Measurements from ENCODE around the gene SLC25A26. TPM values are rescaled to one million over a fixed set of nuclear protein-coding genes. Genes with fewer than 3 reads are reported as not detected.

The SLC25A26 gene
- polyA plus RNA-seq, 1 donor (not counting 4 experiments of a cell fraction or from before 2014, with no cell fraction given) = 25.2 TPM

- Histone ChIP-seq H3K9me1 (ENCODE audit: control insufficient read depth, extremely low read depth, insufficient read depth, low read length) (peaks cover 2% of the 10 kb centered on the region), H3K79me2 (ENCODE audit: control insufficient read depth, insufficient read depth, low read length) (no peaks in the 10 kb centered on the region), H3K27me3 (ENCODE audit: control insufficient read depth, extremely low read depth, insufficient read depth, low read length) (peaks cover 8% of the 10 kb centered on the region), H3K9me3 (ENCODE audit: control insufficient read depth, low read depth, low read length) (no peaks in the 10 kb centered on the region), H2AFZ (ENCODE audit: control insufficient read depth, low read length) (no peak overlapping the region), H3K4me1 (ENCODE audit: control insufficient read depth, extremely low read depth, insufficient read depth, low read length) (peaks cover 4% of the 10 kb centered on the region), H3K4me3 (ENCODE audit: control insufficient read depth in 2 of 3, extremely low read depth in 1 of 3, insufficient read depth in 2 of 3, low read depth in 1 of 3, low read length in 3 of 3) (no peak overlapping the region), H4K20me1 (ENCODE audit: control insufficient read depth, extremely low read depth, insufficient read depth, low read length) (no peaks in the 10 kb centered on the region), H3K27ac (ENCODE audit: control insufficient read depth, insufficient read depth, low read length) (no peak overlapping the region), H3K36me3 (ENCODE audit: control insufficient read depth in 2 of 2, extremely low read depth in 1 of 2, insufficient read depth in 2 of 2, low read length in 2 of 2) (no peaks in the 10 kb centered on the region), H3K9ac (ENCODE audit: control insufficient read depth, extremely low read depth, insufficient read depth, low read length) (no peak overlapping the region), H3K4me2 (ENCODE audit: control insufficient read depth, extremely low read depth, insufficient read depth, low read depth, low read length) (no peak overlapping the region)
- dilution Hi-C loops (cut with MboI; ENCODE audit: extremely low pct_ligation_motif_present, low sequenced_read_pairs) = no loop called here
- DNase-seq (ENCODE audit: low read depth, low spot score) (no peak), FAIRE-seq (no peak)
- TF ChIP-seq EZH2 (IDR thresholded peaks at IDR 0.05; ENCODE audit: low read length) = no peak
- TF ChIP-seq, protein P1, sequence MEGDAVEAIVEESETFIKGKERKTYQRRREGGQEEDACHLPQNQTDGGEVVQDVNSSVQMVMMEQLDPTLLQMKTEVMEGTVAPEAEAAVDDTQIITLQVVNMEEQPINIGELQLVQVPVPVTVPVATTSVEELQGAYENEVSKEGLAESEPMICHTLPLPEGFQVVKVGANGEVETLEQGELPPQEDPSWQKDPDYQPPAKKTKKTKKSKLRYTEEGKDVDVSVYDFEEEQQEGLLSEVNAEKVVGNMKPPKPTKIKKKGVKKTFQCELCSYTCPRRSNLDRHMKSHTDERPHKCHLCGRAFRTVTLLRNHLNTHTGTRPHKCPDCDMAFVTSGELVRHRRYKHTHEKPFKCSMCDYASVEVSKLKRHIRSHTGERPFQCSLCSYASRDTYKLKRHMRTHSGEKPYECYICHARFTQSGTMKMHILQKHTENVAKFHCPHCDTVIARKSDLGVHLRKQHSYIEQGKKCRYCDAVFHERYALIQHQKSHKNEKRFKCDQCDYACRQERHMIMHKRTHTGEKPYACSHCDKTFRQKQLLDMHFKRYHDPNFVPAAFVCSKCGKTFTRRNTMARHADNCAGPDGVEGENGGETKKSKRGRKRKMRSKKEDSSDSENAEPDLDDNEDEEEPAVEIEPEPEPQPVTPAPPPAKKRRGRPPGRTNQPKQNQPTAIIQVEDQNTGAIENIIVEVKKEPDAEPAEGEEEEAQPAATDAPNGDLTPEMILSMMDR (optimal IDR thresholded peaks at IDR 0.05 in 1 of 3, IDR thresholded peaks at IDR 0.05 in 1 of 3, conservative IDR thresholded peaks at IDR 0.05 in 1 of 3; ENCODE audit: extremely low read depth in 1 of 3, insufficient read depth in 2 of 3, low read length in 3 of 3) = no peak
Measured at GRCh38 chr3:66198437-66199088, 22.2 kb upstream of the SLC25A26 start.

- H3K79me2 ChIP-seq (ENCODE audit: control insufficient read depth, insufficient read depth, low read length) = no peaks in the 10 kb centered on the region
- no peak for FAIRE-seq
- dilution Hi-C loops (cut with MboI; ENCODE audit: extremely low pct_ligation_motif_present, low sequenced_read_pairs) = no loop called here
- H3K36me3 ChIP-seq (ENCODE audit: control insufficient read depth in 2 of 2, extremely low read depth in 1 of 2, insufficient read depth in 2 of 2, low read length in 2 of 2) = no peaks in the 10 kb centered on the region
- TF ChIP-seq, protein P1 (optimal IDR thresholded peaks at IDR 0.05 in 1 of 3, IDR thresholded peaks at IDR 0.05 in 1 of 3, conservative IDR thresholded peaks at IDR 0.05 in 1 of 3; ENCODE audit: extremely low read depth in 1 of 3, insufficient read depth in 2 of 3, low read length in 3 of 3) = no peak
- TF ChIP-seq EZH2 (IDR thresholded peaks at IDR 0.05; ENCODE audit: low read length) = no peak
- no peak overlapping the region for H3K9ac ChIP-seq (ENCODE audit: control insufficient read depth, extremely low read depth, insufficient read depth, low read length)
- H3K9me1 ChIP-seq (ENCODE audit: control insufficient read depth, extremely low read depth, insufficient read depth, low read length) = peaks cover 2% of the 10 kb centered on the region
- H3K27ac ChIP-seq (ENCODE audit: control insufficient read depth, insufficient read depth, low read length) = no peak overlapping the region
- H2AFZ ChIP-seq (ENCODE audit: control insufficient read depth, low read length) = no peak overlapping the region
- no peak overlapping the region for H3K4me3 ChIP-seq (ENCODE audit: control insufficient read depth in 2 of 3, extremely low read depth in 1 of 3, insufficient read depth in 2 of 3, low read depth in 1 of 3, low read length in 3 of 3)
- no peaks in the 10 kb centered on the region for H4K20me1 ChIP-seq (ENCODE audit: control insufficient read depth, extremely low read depth, insufficient read depth, low read length)
- H3K27me3 ChIP-seq (ENCODE audit: control insufficient read depth, extremely low read depth, insufficient read depth, low read length) = peaks cover 8% of the 10 kb centered on the region
- no peak overlapping the region for H3K4me2 ChIP-seq (ENCODE audit: control insufficient read depth, extremely low read depth, insufficient read depth, low read depth, low read length)
- peaks cover 4% of the 10 kb centered on the region for H3K4me1 ChIP-seq (ENCODE audit: control insufficient read depth, extremely low read depth, insufficient read depth, low read length)
- no peaks in the 10 kb centered on the region for H3K9me3 ChIP-seq (ENCODE audit: control insufficient read depth, low read depth, low read length)
- DNase-seq (ENCODE audit: low read depth, low spot score) = no peak
Measured at GRCh38 chr3:66199089-66199473, 21.7 kb upstream of the SLC25A26 start.
